Neural progenitor cell (in vitro differentiated cells): Measurements from ENCODE around the gene TOPORS.

ENCODE experiments used
- CTCF ChIP-seq: fragments of 200-600 bp; sonication (generic); IDR thresholded peaks from 2 replicates; pipeline ENCODE4 v1.5.1; 2017; ENCODE audit warnings: antibody characterized with exemption, mild to moderate bottlenecking
- EZH2 ChIP-seq: fragments of 200-600 bp; sonication (generic); IDR thresholded peaks from 2 replicates; pipeline ENCODE4 v1.6.1; 2017; ENCODE audit warnings: antibody characterized with exemption, mild to moderate bottlenecking, moderate library complexity

- TF ChIP-seq CTCF (no peak), EZH2 (no peak)
These were observed 38.1 kb upstream of the TOPORS start for GRCh38 chr9:32590476-32590875.
